Lower lobe of right lung (tissue), 2 donors: ENCODE measurements around the gene ZBTB12. TPM values are rescaled to one million over a fixed set of nuclear protein-coding genes. Genes with fewer than 3 reads are reported as not detected.

Experiments
- ATAC-seq, 2 donors: fragments of 200-7000 bp; cut with Tn5 transposase; one replicate each; pipeline ENCODE4 v1.9.1; 2020 to 2022; ENCODE audit warnings: mild to moderate bottlenecking in 2 of 2, moderate library complexity in 2 of 2
- DNase-seq: peaks from one replicate; pipeline ENCODE4 v3.0.0-alpha.2; 2020
- H3K27ac ChIP-seq: fragments of 200-600 bp; one replicate; pipeline ENCODE4 v1.8.0; 2022
- H3K27me3 ChIP-seq: fragments of 200-600 bp; one replicate; pipeline ENCODE4 v1.8.0; 2022; ENCODE audit warnings: low read depth
- H3K36me3 ChIP-seq: fragments of 200-600 bp; one replicate; pipeline ENCODE4 v1.8.0; 2022; ENCODE audit warnings: mild to moderate bottlenecking
- H3K4me1 ChIP-seq: fragments of 200-600 bp; one replicate; pipeline ENCODE4 v1.8.0; 2022
- H3K4me3 ChIP-seq: fragments of 200-600 bp; one replicate; pipeline ENCODE4 v1.8.0; 2022; ENCODE audit warnings: mild to moderate bottlenecking
- H3K9me3 ChIP-seq: fragments of 200-600 bp; one replicate; pipeline ENCODE4 v1.8.0; 2022
- intact Hi-C: fragments of 100-400 bp; cut with DNase I; formaldehyde crosslinking; loops from one replicate; pipeline ENCODE4 v1.11.0; 2022
- total RNA-seq: library from RNA; stranded (reverse); fragmentation: NEBNext Ultra II Directional; extraction: Animal tissue kit (Norgen Biotek cat#: 25700); gene quantifications from one replicate; pipeline ENCODE4 v1.2.1, GENCODE V29; 2021
- TF ChIP-seq, protein P1 (sequence below): fragments of 200-600 bp; IDR thresholded peaks from one replicate; pipeline ENCODE4 v1.8.0; 2022; ENCODE audit warnings: antibody characterized with exemption, mild to moderate bottlenecking
- donor health status: DM: no; HTN: yes; CAD: no; lungs with severe emphysema.

The ZBTB12 gene
- total RNA-seq, 1 donor from 2014 or later = 5.1 TPM

DNA sequence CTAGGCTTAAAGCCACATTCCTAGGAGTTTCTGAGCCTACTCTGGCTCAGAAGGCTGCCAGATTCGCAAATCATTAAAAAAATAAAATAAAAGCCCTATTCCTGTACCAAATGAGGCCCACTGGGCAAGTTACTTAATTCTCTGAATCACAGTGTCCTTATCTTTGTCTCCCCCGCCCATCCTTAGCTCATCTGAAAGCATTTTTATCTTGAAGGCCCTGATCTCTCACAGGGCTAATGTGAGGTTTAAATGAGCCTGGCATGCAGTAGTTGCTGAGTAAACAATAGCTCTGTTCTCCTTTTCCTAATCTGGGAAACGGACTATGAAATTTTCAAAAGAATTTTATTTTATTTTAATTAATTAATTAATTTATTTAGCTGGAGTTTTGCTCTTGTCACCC is 2.1 kb upstream of the ZBTB12 start:
- DNase-seq (no peak), ATAC-seq (no peak)
- peaks cover 36% of the 10 kb centered on the region for H3K4me1 ChIP-seq
- H3K4me3 ChIP-seq = no peak overlapping the region
- intact Hi-C loops = no loop called here
- H3K9me3 ChIP-seq = no peaks in the 10 kb centered on the region
- no peaks in the 10 kb centered on the region for H3K27me3 ChIP-seq
- TF ChIP-seq, protein P1, sequence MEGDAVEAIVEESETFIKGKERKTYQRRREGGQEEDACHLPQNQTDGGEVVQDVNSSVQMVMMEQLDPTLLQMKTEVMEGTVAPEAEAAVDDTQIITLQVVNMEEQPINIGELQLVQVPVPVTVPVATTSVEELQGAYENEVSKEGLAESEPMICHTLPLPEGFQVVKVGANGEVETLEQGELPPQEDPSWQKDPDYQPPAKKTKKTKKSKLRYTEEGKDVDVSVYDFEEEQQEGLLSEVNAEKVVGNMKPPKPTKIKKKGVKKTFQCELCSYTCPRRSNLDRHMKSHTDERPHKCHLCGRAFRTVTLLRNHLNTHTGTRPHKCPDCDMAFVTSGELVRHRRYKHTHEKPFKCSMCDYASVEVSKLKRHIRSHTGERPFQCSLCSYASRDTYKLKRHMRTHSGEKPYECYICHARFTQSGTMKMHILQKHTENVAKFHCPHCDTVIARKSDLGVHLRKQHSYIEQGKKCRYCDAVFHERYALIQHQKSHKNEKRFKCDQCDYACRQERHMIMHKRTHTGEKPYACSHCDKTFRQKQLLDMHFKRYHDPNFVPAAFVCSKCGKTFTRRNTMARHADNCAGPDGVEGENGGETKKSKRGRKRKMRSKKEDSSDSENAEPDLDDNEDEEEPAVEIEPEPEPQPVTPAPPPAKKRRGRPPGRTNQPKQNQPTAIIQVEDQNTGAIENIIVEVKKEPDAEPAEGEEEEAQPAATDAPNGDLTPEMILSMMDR = no peak
- H3K27ac ChIP-seq = no peak overlapping the region
- no peaks in the 10 kb centered on the region for H3K36me3 ChIP-seq

DNA sequence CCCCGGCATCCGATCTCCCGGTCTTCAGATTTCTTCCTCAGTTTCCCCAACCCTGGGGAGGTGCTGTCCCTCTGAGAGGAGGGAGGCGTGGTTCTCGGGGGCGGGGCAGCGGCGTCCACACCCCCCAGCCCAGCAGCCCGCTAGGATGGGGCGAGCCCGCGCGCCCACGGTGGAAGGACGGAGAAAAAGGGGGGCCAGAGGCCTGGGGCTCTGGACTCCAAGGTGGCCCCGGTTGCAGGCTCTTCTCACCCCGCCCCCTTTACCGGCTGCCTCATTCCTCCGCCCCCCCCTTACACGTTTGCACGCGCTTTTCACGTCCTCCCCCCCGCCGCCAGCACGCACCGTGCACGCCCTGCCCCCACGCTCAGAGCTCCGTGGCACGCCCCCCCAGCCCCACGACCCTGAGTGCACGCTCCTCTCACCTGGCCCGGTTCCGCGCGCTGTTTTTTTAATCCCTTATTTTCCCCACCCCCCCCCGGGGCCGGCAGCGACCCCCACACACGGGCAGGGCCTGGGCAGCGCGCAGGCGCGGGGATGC is 402 bp downstream of the ZBTB12 start:
- no peaks in the 10 kb centered on the region for H3K36me3 ChIP-seq
- intact Hi-C loops = no loop called here
- no peak overlapping the region for H3K27ac ChIP-seq
- H3K27me3 ChIP-seq = no peaks in the 10 kb centered on the region
- no peaks in the 10 kb centered on the region for H3K9me3 ChIP-seq
- peak; percentile 21 to 22 for ATAC-seq
- TF ChIP-seq, protein P1 = no peak
- DNase-seq = peak; percentile 75
- H3K4me1 ChIP-seq = peaks cover 35% of the 10 kb centered on the region
- H3K4me3 ChIP-seq = peak overlapping the region; percentile 83

DNA sequence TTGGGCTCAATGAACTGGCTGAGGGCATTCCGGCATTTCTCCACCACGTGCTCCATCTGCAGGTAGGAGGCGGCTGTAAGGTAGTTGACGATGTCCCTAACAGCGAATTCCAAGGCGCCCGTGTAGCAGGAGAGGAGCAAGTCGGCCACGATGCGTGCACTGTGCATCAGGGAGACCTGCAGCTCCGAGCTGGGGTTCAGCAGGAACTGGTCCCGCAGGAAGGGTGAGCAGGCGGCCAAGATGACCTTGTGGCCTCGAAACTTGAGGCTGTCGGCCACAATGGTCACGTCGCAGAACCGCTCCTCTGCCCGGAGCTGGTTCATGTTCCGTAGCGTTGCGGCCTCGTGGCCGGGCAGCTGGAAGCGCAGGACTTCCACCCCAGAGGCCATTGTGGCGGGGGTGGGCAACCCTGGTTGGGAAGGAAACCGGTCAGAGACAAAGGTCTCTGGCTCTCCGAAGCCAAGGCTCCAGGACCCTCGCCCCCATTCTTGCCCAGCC is 920 bp downstream of the ZBTB12 start:
- intact Hi-C loops = no loop called here
- H3K4me1 ChIP-seq = peaks cover 39% of the 10 kb centered on the region
- H3K27me3 ChIP-seq = no peaks in the 10 kb centered on the region
- H3K4me3 ChIP-seq = peak overlapping the region; percentile 83
- peaks cover 2% of the 10 kb centered on the region for H3K36me3 ChIP-seq
- H3K9me3 ChIP-seq = no peaks in the 10 kb centered on the region
- DNase-seq = no peak
- TF ChIP-seq, protein P1 = no peak
- ATAC-seq = no peak
- H3K27ac ChIP-seq = no peak overlapping the region

DNA sequence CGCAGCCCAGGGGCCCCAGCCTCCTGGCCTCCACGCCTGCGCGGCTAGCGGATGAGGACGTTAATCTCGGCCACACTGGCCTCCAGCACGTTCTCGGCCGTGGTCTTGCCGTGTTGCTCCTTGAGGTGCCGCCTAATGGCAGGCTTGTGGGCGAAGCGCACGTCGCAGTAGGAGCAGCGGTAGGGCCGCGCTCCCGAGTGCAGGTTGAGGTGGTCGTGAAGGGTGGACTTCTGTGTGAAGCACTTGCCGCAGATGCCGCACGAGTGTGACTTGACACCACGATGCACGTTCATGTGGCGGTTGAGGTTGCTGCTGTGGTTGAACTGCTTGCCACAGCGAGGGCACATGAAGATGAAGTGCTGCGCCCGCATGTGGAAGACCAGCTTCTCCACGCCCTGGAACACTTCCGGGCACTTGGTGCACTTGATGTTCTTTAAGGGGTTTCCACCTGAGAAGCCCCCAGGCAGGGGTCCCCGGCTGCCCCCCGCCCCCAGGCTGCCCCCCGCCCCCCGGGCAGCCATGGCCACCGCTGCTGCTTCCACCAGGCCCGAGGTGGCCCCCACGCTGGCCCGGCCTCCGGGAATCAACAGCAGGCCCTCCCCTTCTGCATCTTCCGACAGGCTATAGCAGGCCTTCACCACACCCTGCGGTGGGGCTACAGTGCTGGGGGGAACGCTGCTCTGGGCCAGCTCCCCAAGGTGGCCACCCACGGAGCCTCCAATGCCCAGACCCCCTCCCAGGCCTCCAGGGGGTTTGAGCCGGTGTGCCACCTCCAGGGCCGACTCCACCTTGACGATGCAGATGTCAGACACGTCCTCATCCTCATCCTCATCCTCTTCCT is 1.8 kb downstream of the ZBTB12 start:
- DNase-seq (no peak), ATAC-seq (no peak)
- H3K4me1 ChIP-seq = peaks cover 39% of the 10 kb centered on the region
- peaks cover 10% of the 10 kb centered on the region for H3K36me3 ChIP-seq
- intact Hi-C loops = no loop called here
- H3K9me3 ChIP-seq = no peaks in the 10 kb centered on the region
- H3K27ac ChIP-seq = no peak overlapping the region
- TF ChIP-seq, protein P1 = no peak
- H3K4me3 ChIP-seq = no peak overlapping the region
- no peaks in the 10 kb centered on the region for H3K27me3 ChIP-seq

DNA sequence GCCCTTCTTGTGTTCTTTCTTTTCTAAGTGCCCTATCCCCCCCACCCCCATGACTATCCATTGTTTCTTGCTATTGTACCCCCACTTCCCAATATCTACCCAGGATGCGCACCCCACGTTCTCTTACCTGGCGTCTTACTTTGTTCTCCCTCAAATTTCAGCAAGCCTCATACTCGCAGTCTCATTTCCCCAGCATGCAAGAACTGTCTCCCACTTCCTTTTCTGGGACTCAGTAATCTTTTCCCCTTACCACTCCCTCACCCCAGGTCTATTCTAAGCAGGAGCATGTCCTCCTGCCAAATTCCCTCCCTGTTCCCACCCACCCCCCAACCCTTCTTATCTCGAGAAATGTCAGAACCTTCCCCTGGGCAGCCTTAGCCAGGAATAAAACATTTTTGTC is 2.7 kb downstream of the ZBTB12 start:
- no peak overlapping the region for H3K27ac ChIP-seq
- H3K4me1 ChIP-seq = peaks cover 39% of the 10 kb centered on the region
- H3K36me3 ChIP-seq = peaks cover 19% of the 10 kb centered on the region
- no peaks in the 10 kb centered on the region for H3K9me3 ChIP-seq
- H3K27me3 ChIP-seq = no peaks in the 10 kb centered on the region
- intact Hi-C loops = no loop called here
- H3K4me3 ChIP-seq = no peak overlapping the region
- no peak for ATAC-seq
- TF ChIP-seq, protein P1 = no peak
- DNase-seq = no peak
